Measurements from ENCODE around the gene MANF.

MANF gene

GRCh38 chr3:51378065-51378464 is 7.0 kb upstream of the MANF start:
- no peak overlapping the region for H3K9ac ChIP-seq (ENCODE audit: low read length)

GRCh38 chr3:51378726-51379125 is 6.4 kb upstream of the MANF start:
- Histone ChIP-seq H3K36me3 (replicated peaks; ENCODE audit: low read depth, low read length) (peaks cover 4% of the 10 kb centered on the region), H3K9me3 (ENCODE audit: insufficient read depth, low read length) (no peaks in the 10 kb centered on the region), H3K27me3 (ENCODE audit: low read depth, low read length) (no peaks in the 10 kb centered on the region), H3K4me2 (ENCODE audit: low read length) (no peak overlapping the region), H3K79me2 (ENCODE audit: low read length) (peaks cover 8% of the 10 kb centered on the region), H2AFZ (ENCODE audit: low read depth, low read length) (no peak overlapping the region), H3K4me3 (ENCODE audit: low read length) (no peak overlapping the region), H4K20me1 (ENCODE audit: insufficient read depth, low read length) (no peaks in the 10 kb centered on the region), H3K4me1 (ENCODE audit: low read length) (peaks cover 8% of the 10 kb centered on the region), H3K27ac (ENCODE audit: low read length) (no peak overlapping the region), H3K9ac (ENCODE audit: low read length) (no peak overlapping the region)
- no peak for TF ChIP-seq EZH2phosphoT487 (IDR thresholded peaks at IDR 0.05; ENCODE audit: low read depth)

More at GRCh38 chr3:51378065-51378464, 7.0 kb upstream of the MANF start:
- H3K4me1 ChIP-seq (ENCODE audit: low read length): peaks cover 1% of the 10 kb centered on the region; the same call in 1 of the 2 replicates
- peaks cover 1% of the 10 kb centered on the region; the same call in 1 of the 2 replicates for H3K27me3 ChIP-seq (ENCODE audit: low read depth, low read length)
- H3K4me2 ChIP-seq (ENCODE audit: low read length): no peak overlapping the region
- peaks cover 2% of the 10 kb centered on the region for H3K36me3 ChIP-seq (replicated peaks; ENCODE audit: low read depth, low read length)
- H3K79me2 ChIP-seq (ENCODE audit: low read length): peaks cover 2% of the 10 kb centered on the region
- H3K4me3 ChIP-seq (ENCODE audit: low read length): no peak overlapping the region
- TF ChIP-seq EZH2phosphoT487 (IDR thresholded peaks at IDR 0.05; ENCODE audit: low read depth) (no peak), CTCF (IDR thresholded peaks at IDR 0.05; ENCODE audit: low read depth, low read length) (no peak)
- H3K9me3 ChIP-seq (ENCODE audit: insufficient read depth, low read length): no peaks in the 10 kb centered on the region
- H4K20me1 ChIP-seq (ENCODE audit: insufficient read depth, low read length): no peaks in the 10 kb centered on the region
- H3K27ac ChIP-seq (ENCODE audit: low read length): no peak overlapping the region
- H2AFZ ChIP-seq (ENCODE audit: low read depth, low read length): no peak overlapping the region

GRCh38 chr3:51379301-51379700 is 5.8 kb upstream of the MANF start:
- no peak overlapping the region for H3K27ac ChIP-seq (ENCODE audit: low read length)
- H3K9me3 ChIP-seq (ENCODE audit: insufficient read depth, low read length): no peaks in the 10 kb centered on the region
- H2AFZ ChIP-seq (ENCODE audit: low read depth, low read length): no peak overlapping the region
- no peak for TF ChIP-seq CTCF (IDR thresholded peaks at IDR 0.05; ENCODE audit: low read depth, low read length)
- no peak for TF ChIP-seq EZH2phosphoT487 (IDR thresholded peaks at IDR 0.05; ENCODE audit: low read depth)
- peaks cover 14% of the 10 kb centered on the region for H3K79me2 ChIP-seq (ENCODE audit: low read length)
- H3K9ac ChIP-seq (ENCODE audit: low read length): no peak overlapping the region
- H3K4me2 ChIP-seq (ENCODE audit: low read length): no peak overlapping the region
- no peaks in the 10 kb centered on the region for H3K27me3 ChIP-seq (ENCODE audit: low read depth, low read length)
- H3K4me1 ChIP-seq (ENCODE audit: low read length): peaks cover 10% of the 10 kb centered on the region
- no peaks in the 10 kb centered on the region for H4K20me1 ChIP-seq (ENCODE audit: insufficient read depth, low read length)
- H3K4me3 ChIP-seq (ENCODE audit: low read length): no peak overlapping the region
- peaks cover 4% of the 10 kb centered on the region for H3K36me3 ChIP-seq (replicated peaks; ENCODE audit: low read depth, low read length)

- Histone ChIP-seq H4K20me1 (ENCODE audit: insufficient read depth, low read length) (no peaks in the 10 kb centered on the region), H3K27ac (ENCODE audit: low read length) (no peak overlapping the region), H3K4me2 (ENCODE audit: low read length) (no peak overlapping the region), H2AFZ (ENCODE audit: low read depth, low read length) (no peak overlapping the region), H3K9ac (ENCODE audit: low read length) (no peak overlapping the region), H3K9me3 (ENCODE audit: insufficient read depth, low read length) (no peaks in the 10 kb centered on the region), H3K4me3 (ENCODE audit: low read length) (no peak overlapping the region), H3K4me1 (ENCODE audit: low read length) (peaks cover 10% of the 10 kb centered on the region), H3K79me2 (ENCODE audit: low read length) (peaks cover 19% of the 10 kb centered on the region), H3K27me3 (ENCODE audit: low read depth, low read length) (no peaks in the 10 kb centered on the region), H3K36me3 (replicated peaks; ENCODE audit: low read depth, low read length) (peaks cover 4% of the 10 kb centered on the region)
- TF ChIP-seq EZH2phosphoT487 (IDR thresholded peaks at IDR 0.05; ENCODE audit: low read depth): no peak
These were observed 5.2 kb upstream of the MANF start for GRCh38 chr3:51379746-51380455.

GRCh38 chr3:51380601-51381332 is 4.3 kb upstream of the MANF start:
- Histone ChIP-seq H3K4me2 (ENCODE audit: low read length) (no peak overlapping the region), H2AFZ (ENCODE audit: low read depth, low read length) (no peak overlapping the region), H3K4me3 (ENCODE audit: low read length) (no peak overlapping the region), H3K9me3 (ENCODE audit: insufficient read depth, low read length) (no peaks in the 10 kb centered on the region), H3K27me3 (ENCODE audit: low read depth, low read length) (no peaks in the 10 kb centered on the region), H3K9ac (ENCODE audit: low read length) (no peak overlapping the region), H3K79me2 (ENCODE audit: low read length) (peaks cover 26% of the 10 kb centered on the region), H3K36me3 (replicated peaks; ENCODE audit: low read depth, low read length) (peaks cover 5% of the 10 kb centered on the region), H4K20me1 (ENCODE audit: insufficient read depth, low read length) (no peaks in the 10 kb centered on the region), H3K27ac (ENCODE audit: low read length) (no peak overlapping the region), H3K4me1 (ENCODE audit: low read length) (peaks cover 10% of the 10 kb centered on the region)
- TF ChIP-seq EZH2phosphoT487 (IDR thresholded peaks at IDR 0.05; ENCODE audit: low read depth): no peak
- no peak for TF ChIP-seq CTCF (IDR thresholded peaks at IDR 0.05; ENCODE audit: low read depth, low read length)

All from OCI-LY3 (cell line).